DOHH2 (cell line): ENCODE data around the gene IFIT3.

Experiments used
- H3F3A ChIP-seq: fragments of 200-600 bp; sonication (generic), shearing (Covaris generic); 2 replicates; pipeline ENCODE4 v1.6.0; 2016; ENCODE audit warnings: antibody characterized with exemption, mild to moderate bottlenecking; ENCODE audit not compliant: control insufficient read depth, insufficient read depth
- H3K27ac ChIP-seq: fragments of 200-600 bp; sonication (generic); 2 replicates; pipeline ENCODE4 v1.5.1; 2014; ENCODE audit warnings: low read depth, mild to moderate bottlenecking, low read length, moderate library complexity
- H3K27me3 ChIP-seq: fragments of 200-600 bp; sonication (generic); 2 replicates; pipeline ENCODE4 v1.6.1; 2014; ENCODE audit warnings: mild to moderate bottlenecking, low read length, mixed read lengths; ENCODE audit not compliant: control insufficient read depth
- H3K36me3 ChIP-seq: fragments of 200-600 bp; sonication (generic); 2 replicates; pipeline ENCODE4 v1.6.1; 2014; ENCODE audit warnings: mild to moderate bottlenecking, low read length, moderate library complexity, mixed read lengths; ENCODE audit not compliant: control insufficient read depth
- H3K4me1 ChIP-seq: fragments of 200-600 bp; sonication (generic); 2 replicates; pipeline ENCODE4 v1.6.1; 2014; ENCODE audit warnings: mild to moderate bottlenecking, low read length, mixed read lengths; ENCODE audit not compliant: control insufficient read depth
- H3K4me2 ChIP-seq: fragments of 200-600 bp; sonication (generic); 2 replicates; pipeline ENCODE4 v1.6.0; 2014; ENCODE audit warnings: mild to moderate bottlenecking, low read length, moderate library complexity
- H3K4me3 ChIP-seq: fragments of 200-600 bp; sonication (generic); 2 replicates; pipeline ENCODE4 v1.5.1; 2014; ENCODE audit warnings: mild to moderate bottlenecking, low read length, mixed read lengths
- H3K79me2 ChIP-seq: fragments of 200-600 bp; sonication (generic); 2 replicates; pipeline ENCODE4 v1.6.1; 2014; ENCODE audit warnings: mild to moderate bottlenecking, low read length, mixed read lengths; ENCODE audit not compliant: control insufficient read depth
- H3K9me2 ChIP-seq: fragments of 200-600 bp; sonication (generic); replicated peaks from 2 replicates; pipeline ENCODE4 v1.6.1; 2014; ENCODE audit warnings: mild to moderate bottlenecking, low read length, mixed read lengths; ENCODE audit not compliant: control insufficient read depth
- H3K9me3 ChIP-seq: fragments of 200-600 bp; sonication (generic); 2 replicates; pipeline ENCODE4 v1.6.1; 2014; ENCODE audit warnings: antibody characterized with exemption, low read length, mixed read lengths; ENCODE audit not compliant: control insufficient read depth, insufficient read depth
- H4K20me1 ChIP-seq: fragments of 200-600 bp; sonication (generic); 2 replicates; pipeline ENCODE4 v1.6.0; 2014; ENCODE audit warnings: low read depth, mild to moderate bottlenecking, antibody characterized with exemption, low read length, moderate library complexity; ENCODE audit not compliant: control insufficient read depth, insufficient read depth
- CTCF ChIP-seq: fragments of 200-600 bp; sonication (generic); IDR thresholded peaks from one replicate; pipeline ENCODE4 v1.5.1; 2014; ENCODE audit warnings: antibody characterized with exemption, mild to moderate bottlenecking, low read depth, low read length; ENCODE audit not compliant: poor library complexity, severe bottlenecking
- EZH2phosphoT487 ChIP-seq: fragments of 200-600 bp; sonication (generic); IDR thresholded peaks from 2 replicates; pipeline ENCODE4 v1.6.1; 2017; ENCODE audit warnings: borderline replicate concordance, mild to moderate bottlenecking, antibody characterized with exemption, low read length, moderate library complexity, mixed read lengths

The IFIT3 gene

GRCh38 chr10:89327803-89328441, at the start of gene IFIT3:
Gene IFIT3 (plus strand): TSS chr10:89327997. CDS start chr10:89328074, 77 bp downstream.
- Histone ChIP-seq H3K27ac (no peak within 1 kb of the TSS), H3K4me3 (peak within 1 kb of the TSS; percentile 26), H3K79me2 (no peaks in the 10 kb centered on the region), H3F3A (no peaks in the 10 kb centered on the region), H3K36me3 (no peaks in the 10 kb centered on the region), H3K4me2 (peak within 1 kb of the TSS; percentile 45), H3K4me1 (peaks cover 21% of the 10 kb centered on the region), H4K20me1 (no peaks in the 10 kb centered on the region), H3K9me3 (no peaks in the 10 kb centered on the region), H3K27me3 (no peaks in the 10 kb centered on the region), H3K9me2 (no peaks in the 10 kb centered on the region)
- TF ChIP-seq EZH2phosphoT487 (no peak), CTCF (no peak)

GRCh38 chr10:89278034-89278535, 49.7 kb upstream of the IFIT3 start:
- Histone ChIP-seq H3K36me3 (no peaks in the 10 kb centered on the region), H3K79me2 (no peaks in the 10 kb centered on the region), H3K27me3 (peaks cover 6% of the 10 kb centered on the region; the same call in 1 of the 2 replicates), H3K4me1 (no peaks in the 10 kb centered on the region), H3K27ac (no peak overlapping the region), H3K9me3 (no peaks in the 10 kb centered on the region), H3K9me2 (no peaks in the 10 kb centered on the region), H3K4me3 (no peak overlapping the region), H4K20me1 (no peaks in the 10 kb centered on the region), H3K4me2 (no peak overlapping the region), H3F3A (no peaks in the 10 kb centered on the region)
- TF ChIP-seq EZH2phosphoT487 (no peak), CTCF (no peak)

- H3K9me3 ChIP-seq, result no peaks in the 10 kb centered on the region
- H3K4me1 ChIP-seq, result no peaks in the 10 kb centered on the region
- H4K20me1 ChIP-seq, result no peaks in the 10 kb centered on the region
- no peaks in the 10 kb centered on the region for H3K36me3 ChIP-seq
- peaks cover 6% of the 10 kb centered on the region; the same call in 1 of the 2 replicates for H3K27me3 ChIP-seq
- no peak overlapping the region for H3K4me3 ChIP-seq
- H3F3A ChIP-seq, result no peaks in the 10 kb centered on the region
- H3K9me2 ChIP-seq, result no peaks in the 10 kb centered on the region
- H3K4me2 ChIP-seq, result no peak overlapping the region
- H3K27ac ChIP-seq, result no peak overlapping the region
- TF ChIP-seq CTCF (no peak), EZH2phosphoT487 (no peak)
- H3K79me2 ChIP-seq, result no peaks in the 10 kb centered on the region
These were observed 48.9 kb upstream of the IFIT3 start for GRCh38 chr10:89278900-89279392.
